Left ventricle myocardium superior (tissue), 1 donor: ENCODE data around the gene CTSV. TPM values are rescaled to one million over a fixed set of nuclear protein-coding genes. Genes with fewer than 3 reads are reported as not detected.
A peak's percentile ranks its signal among the peaks of the same experiment; 100 is the strongest.
"Not testable (repeated sequence)": the region's sequence is repeated elsewhere in the genome, so short reads cannot be mapped to it uniquely, and the experiment has no call there.

Experiments used
- ATAC-seq: fragments of 200-7000 bp; cut with Tn5 transposase; one replicate; pipeline ENCODE4 v1.9.1; 2020; ENCODE audit warnings: mild to moderate bottlenecking, moderate library complexity
- DNase-seq: peaks from one replicate; pipeline ENCODE4 v3.0.0-alpha.2; 2020
- intact Hi-C: fragments of 100-400 bp; cut with micrococcal nuclease; formaldehyde crosslinking; loops from one replicate; pipeline ENCODE4 v1.11.0; 2022
- long read RNA-seq: library from polyadenylated mRNA; unstranded; transcript quantifications from one replicate; pipeline ENCODE4 v2.0.0, GENCODE V29; 2021
- total RNA-seq: library from RNA; stranded (reverse); fragmentation: NEBNext Ultra II Directional; extraction: Animal tissue kit (Norgen Biotek cat#: 25700); gene quantifications from one replicate; pipeline ENCODE4 v1.2.1, GENCODE V29; 2021
- donor health status: DM: no; HTN: yes; CAD: no; lungs with severe emphysema.

The CTSV gene
- total RNA-seq, result 0.27 TPM
- long read RNA-seq, result 0 reads

DNA sequence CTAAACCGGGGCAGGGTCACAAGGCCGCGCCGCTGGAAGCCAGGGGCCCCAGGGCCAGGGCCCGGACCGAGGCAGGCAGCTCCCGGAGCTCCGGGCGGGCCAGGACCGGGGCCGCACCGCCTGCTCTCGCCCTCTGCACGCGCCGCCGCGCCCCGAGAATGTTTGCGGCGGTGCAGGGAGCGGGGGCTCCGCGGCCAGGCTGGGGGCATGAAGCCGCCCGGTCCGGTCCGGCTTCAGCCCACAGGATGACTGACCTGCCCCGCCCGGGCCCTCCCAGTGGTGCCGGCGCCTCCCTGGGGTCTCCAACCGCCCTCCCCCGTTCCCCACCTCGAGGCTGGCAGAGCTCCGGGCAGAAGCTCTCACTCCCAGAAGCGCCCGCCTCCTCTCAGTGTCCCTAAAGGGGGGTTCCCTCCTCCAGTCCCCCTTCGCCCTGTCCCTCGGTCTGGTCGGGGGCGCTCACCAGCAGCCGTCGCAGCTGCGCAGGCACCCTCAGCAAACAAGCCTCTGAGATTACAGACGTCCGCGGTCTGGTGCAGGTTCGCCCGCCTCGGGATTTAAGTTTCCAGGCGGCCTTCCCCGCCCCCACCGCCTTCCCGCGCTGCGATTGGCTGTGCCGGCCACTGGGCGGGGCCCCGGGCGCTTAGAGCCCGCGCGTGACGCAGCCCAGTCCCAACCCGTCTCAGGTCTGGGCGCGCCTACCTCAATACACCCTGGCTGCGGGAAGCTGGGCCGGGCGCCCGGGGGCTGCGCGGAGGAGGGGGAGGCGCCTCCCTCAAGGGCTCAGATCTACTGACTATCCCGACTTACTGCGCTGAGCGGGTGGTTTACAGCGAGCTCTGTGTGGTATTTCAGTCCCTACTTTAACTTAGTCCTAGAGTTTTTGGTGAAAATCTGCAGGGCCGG lies at the start of gene CTSV:
CTSV (minus strand) TSS at position 532 of the 903 bp plus-strand sequence. CDS start 1,099 bp downstream, outside the sequence.
- DNase-seq, result peak; percentile 91
- peak; percentile 100 for ATAC-seq
- intact Hi-C loops, result no loop called here

- ATAC-seq, intact Hi-C loops, DNase-seq: not testable (repeated sequence)
Measured at GRCh38 chr9:97087668-97088215, 48.8 kb upstream of the CTSV start.

- intact Hi-C loops, ATAC-seq, DNase-seq: not testable (repeated sequence)
Measured at GRCh38 chr9:97084562-97084991, 45.6 kb upstream of the CTSV start.

DNA sequence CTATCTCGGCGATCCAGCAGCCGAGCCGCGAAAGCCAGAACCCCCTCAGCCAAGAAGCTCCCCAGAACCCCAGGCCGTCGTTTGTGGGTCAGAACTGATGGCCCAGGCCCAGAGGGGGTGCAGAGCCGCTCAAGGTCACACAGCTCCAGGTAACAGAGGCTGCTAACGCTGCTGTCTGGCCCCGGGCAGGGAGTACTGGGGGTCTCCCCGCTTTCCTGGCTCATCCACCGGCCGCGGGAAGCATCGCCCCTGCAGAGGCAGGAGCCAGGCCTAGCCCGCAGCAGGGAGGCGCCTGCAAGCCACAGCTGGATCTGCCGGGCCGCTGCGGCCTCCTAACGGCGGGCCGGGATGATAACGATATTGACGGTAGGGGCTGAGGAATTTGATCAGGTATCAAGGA lies 39.4 kb upstream of the CTSV start:
- intact Hi-C loops, result no loop called here
- no peak for ATAC-seq
- DNase-seq, result no peak

DNA sequence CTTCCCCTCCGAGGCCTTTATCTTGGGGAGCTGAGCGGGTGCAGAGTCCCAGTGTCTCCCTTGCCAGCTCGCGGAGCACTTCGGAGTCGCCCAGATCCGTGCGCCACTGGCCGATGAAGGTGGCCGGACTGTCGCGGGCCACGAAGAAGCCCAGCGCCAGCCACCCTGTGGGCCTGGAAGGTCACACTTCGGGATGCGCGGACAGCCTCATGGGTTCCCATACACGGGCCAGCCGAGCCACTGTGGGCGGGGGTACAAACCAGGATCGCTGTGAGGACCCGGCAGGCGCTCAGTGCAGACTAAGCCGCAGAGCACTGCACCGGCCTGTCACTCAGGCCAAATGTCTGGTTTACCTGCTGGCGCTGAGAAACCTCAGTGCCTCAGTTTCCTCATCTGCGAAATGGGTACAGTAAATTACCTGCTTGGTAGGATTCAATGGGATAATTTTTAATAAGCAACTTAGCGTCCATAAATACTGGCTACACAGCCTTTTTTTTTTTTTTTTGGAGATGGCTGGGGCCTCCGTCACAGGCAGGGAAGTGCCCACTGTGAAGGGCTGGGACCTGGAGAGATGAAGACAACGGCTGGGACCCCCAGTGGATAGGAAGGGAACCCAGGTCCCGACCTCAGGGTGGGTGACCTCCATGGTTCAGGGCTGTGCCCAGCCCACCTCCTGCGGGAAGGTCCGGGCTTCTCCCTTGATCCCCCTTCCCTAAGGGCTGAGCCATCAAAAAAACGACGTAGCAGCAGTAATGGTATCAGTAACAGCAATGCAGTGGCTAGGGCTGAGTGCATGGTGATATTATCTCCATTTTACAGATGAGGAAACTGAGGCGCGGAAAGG lies 38.7 kb upstream of the CTSV start:
- ATAC-seq, result no peak

GRCh38 chr9:97076731-97077451 lies 37.9 kb upstream of the CTSV start:
- intact Hi-C loops, ATAC-seq, DNase-seq: not testable (repeated sequence)

More for the DNA sequence above, 38.7 kb upstream of the CTSV start:
- no peak for DNase-seq
- intact Hi-C loops, result no loop called here

GRCh38 chr9:97076238-97076637 lies 37.3 kb upstream of the CTSV start:
- intact Hi-C loops, result no loop called here
- ATAC-seq (no peak), DNase-seq (no peak)

GRCh38 chr9:97075289-97075985 lies 36.5 kb upstream of the CTSV start:
- intact Hi-C loops, result no loop called here
- DNase-seq (no peak), ATAC-seq (no peak)

DNA sequence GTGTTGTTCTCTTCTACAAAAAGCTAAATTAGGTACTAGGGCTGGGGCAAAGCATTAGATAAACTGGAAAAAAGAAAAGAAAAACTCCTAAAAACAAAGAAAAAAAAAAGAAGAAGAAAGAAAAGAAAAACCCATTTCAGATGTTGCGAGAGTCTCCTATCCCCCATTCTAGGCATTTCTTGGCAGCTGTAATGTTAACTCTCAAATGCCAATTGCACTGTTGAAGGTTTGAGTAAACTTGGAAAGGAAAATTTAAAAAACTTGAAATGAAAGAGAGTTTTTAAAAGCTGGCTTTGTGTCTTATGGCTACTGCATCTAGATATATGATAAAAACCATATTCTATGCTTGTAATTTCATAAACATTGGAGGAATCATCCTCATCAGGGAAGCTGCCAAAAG lies 34.6 kb upstream of the CTSV start:
- intact Hi-C loops, result no loop called here
- DNase-seq, result no peak

GRCh38 chr9:97072285-97072776 lies 33.4 kb upstream of the CTSV start:
- DNase-seq, result no peak
- no peak for ATAC-seq
- intact Hi-C loops, result no loop called here

More for the DNA sequence above, 34.6 kb upstream of the CTSV start:
- no peak for ATAC-seq

GRCh38 chr9:97070325-97070724 lies 31.4 kb upstream of the CTSV start:
- DNase-seq, ATAC-seq, intact Hi-C loops: not testable (repeated sequence)

- ATAC-seq (no peak), DNase-seq (no peak)
- intact Hi-C loops, result no loop called here
Measured at GRCh38 chr9:97067490-97067889, 28.5 kb upstream of the CTSV start.

GRCh38 chr9:97064176-97064575 lies 25.2 kb upstream of the CTSV start:
- ATAC-seq, result no peak

DNA sequence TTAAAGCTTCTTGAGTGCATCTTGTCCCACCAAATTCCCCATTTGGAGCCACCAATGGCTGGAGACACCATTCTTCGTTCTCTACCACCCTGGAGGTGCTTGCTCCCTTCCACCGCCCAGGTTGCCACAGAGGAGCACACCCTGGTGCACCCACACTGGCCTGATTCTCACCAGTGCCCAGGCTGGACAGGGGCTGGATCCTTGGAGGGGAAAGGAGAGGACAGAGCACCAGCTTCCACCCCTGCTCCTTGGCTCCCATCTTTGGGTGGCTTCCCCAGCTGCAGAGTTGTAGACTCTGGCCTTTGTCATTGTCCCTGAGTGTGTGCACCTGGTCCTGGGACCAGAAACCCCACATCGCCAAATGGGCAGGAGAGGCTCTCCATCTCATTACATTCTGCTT lies 21.9 kb upstream of the CTSV start:
- DNase-seq (no peak), ATAC-seq (no peak)
- intact Hi-C loops, result no loop called here

More at GRCh38 chr9:97064176-97064575, 25.2 kb upstream of the CTSV start:
- no peak for DNase-seq
- intact Hi-C loops, result no loop called here

GRCh38 chr9:97059626-97060025 lies 20.7 kb upstream of the CTSV start:
- no peak for ATAC-seq
- DNase-seq, result no peak
- intact Hi-C loops, result no loop called here

- intact Hi-C loops, result no loop called here
- ATAC-seq, result no peak
- no peak for DNase-seq
Measured at GRCh38 chr9:97057651-97058050, 18.7 kb upstream of the CTSV start.

DNA sequence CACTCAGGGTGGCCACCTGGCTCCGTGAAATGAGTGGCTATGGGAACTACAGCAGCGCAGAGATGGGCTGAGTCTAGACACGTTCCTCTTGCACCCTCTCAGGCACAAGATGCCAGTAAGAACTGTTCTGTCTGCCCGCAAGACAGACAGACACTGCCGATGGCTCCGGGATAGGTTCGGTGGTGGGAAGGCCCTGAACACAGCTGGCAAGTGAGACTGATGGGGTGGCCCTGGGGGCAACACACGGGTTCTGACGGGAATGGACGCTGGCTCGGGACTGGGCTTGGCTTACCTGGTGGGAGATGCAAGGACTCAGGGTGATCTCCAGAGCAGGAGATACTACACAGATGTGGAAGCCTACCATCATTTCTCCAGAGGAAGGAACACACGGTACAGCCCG lies 16.9 kb upstream of the CTSV start:
- DNase-seq, intact Hi-C loops, ATAC-seq: not testable (repeated sequence)

GRCh38 chr9:97053717-97054116 lies 14.8 kb upstream of the CTSV start:
- intact Hi-C loops, result no loop called here
- DNase-seq (no peak), ATAC-seq (no peak)
